KMS-11 (cell line): ENCODE measurements around the gene HSH2D.

Experiments used
- H2AFZ ChIP-seq: fragments of 200-600 bp; sonication (generic); 2 replicates; pipeline ENCODE4 v1.6.1; 2016; ENCODE audit warnings: antibody characterized with exemption, mixed run types, low read depth
- H3K27ac ChIP-seq: fragments of 200-600 bp; sonication (generic); 2 replicates; pipeline ENCODE4 v1.6.1; 2016; ENCODE audit warnings: mild to moderate bottlenecking, mixed run types
- H3K27me3 ChIP-seq: fragments of 200-600 bp; sonication (generic); 2 replicates; pipeline ENCODE4 v1.6.1; 2017; ENCODE audit warnings: mild to moderate bottlenecking, low read depth, mixed run types, moderate library complexity; ENCODE audit not compliant: insufficient read depth
- H3K36me3 ChIP-seq: fragments of 200-600 bp; sonication (generic); 2 replicates; pipeline ENCODE4 v1.6.1; 2017; ENCODE audit warnings: mild to moderate bottlenecking, mixed run types; ENCODE audit not compliant: insufficient read depth
- H3K4me1 ChIP-seq: fragments of 200-600 bp; sonication (generic); 2 replicates; pipeline ENCODE4 v1.6.1; 2016; ENCODE audit warnings: mild to moderate bottlenecking, low read depth, mixed run types; ENCODE audit not compliant: poor library complexity, severe bottlenecking
- H3K4me2 ChIP-seq: fragments of 200-600 bp; sonication (generic); 2 replicates; pipeline ENCODE4 v1.7.0; 2016; ENCODE audit warnings: mild to moderate bottlenecking, mixed run types
- H3K4me3 ChIP-seq: fragments of 200-600 bp; sonication (generic); IDR thresholded peaks from 2 replicates; pipeline ENCODE4 v1.6.1; 2017; ENCODE audit warnings: low read depth, low read length, mixed read lengths; ENCODE audit not compliant: insufficient read depth
- H3K79me2 ChIP-seq: fragments of 200-600 bp; sonication (generic); 2 replicates; pipeline ENCODE4 v1.6.1; 2016; ENCODE audit warnings: low read depth, mixed run types; ENCODE audit not compliant: insufficient read depth
- H3K9ac ChIP-seq: fragments of 200-600 bp; sonication (generic); 2 replicates; pipeline ENCODE4 v1.6.1; 2016; ENCODE audit warnings: mild to moderate bottlenecking, mixed run types
- H4K20me1 ChIP-seq: fragments of 200-600 bp; sonication (generic); 2 replicates; pipeline ENCODE4 v1.6.1; 2016; ENCODE audit warnings: mild to moderate bottlenecking, mixed run types; ENCODE audit not compliant: insufficient read depth
- CTCF ChIP-seq: fragments of 200-600 bp; sonication (generic); conservative IDR thresholded peaks from 2 replicates; pipeline ENCODE4 v1.6.1; 2017; ENCODE audit warnings: low read depth, mild to moderate bottlenecking, antibody characterized with exemption, low read length, moderate library complexity, mixed read lengths

Gene HSH2D

GRCh38 chr19:16106121-16106520 lies 37.4 kb upstream of the HSH2D start:
- H3K27me3 ChIP-seq = no peaks in the 10 kb centered on the region
- H3K79me2 ChIP-seq = no peaks in the 10 kb centered on the region
- no peak overlapping the region for H3K9ac ChIP-seq
- no peaks in the 10 kb centered on the region for H3K36me3 ChIP-seq
- peaks cover 5% of the 10 kb centered on the region for H3K4me1 ChIP-seq
- no peaks in the 10 kb centered on the region for H4K20me1 ChIP-seq
- H2AFZ ChIP-seq = no peak overlapping the region
- H3K4me2 ChIP-seq = no peak overlapping the region
- no peak overlapping the region for H3K4me3 ChIP-seq
- H3K27ac ChIP-seq = no peak overlapping the region; the same call in 1 of the 2 replicates
- TF ChIP-seq CTCF = no peak

- H3K36me3 ChIP-seq = no peaks in the 10 kb centered on the region
- H3K4me1 ChIP-seq = peaks cover 39% of the 10 kb centered on the region
- peak within 1 kb of the TSS; percentile 79 for H3K9ac ChIP-seq
- H3K4me3 ChIP-seq = no peak within 1 kb of the TSS
- no peaks in the 10 kb centered on the region for H3K27me3 ChIP-seq
- peak within 1 kb of the TSS; percentile 76 for H3K4me2 ChIP-seq
- peak within 1 kb of the TSS; percentile 60 for H3K27ac ChIP-seq
- H4K20me1 ChIP-seq = no peaks in the 10 kb centered on the region
- TF ChIP-seq CTCF = peak; percentile 72
- peak within 1 kb of the TSS; percentile 89 for H2AFZ ChIP-seq
- H3K79me2 ChIP-seq = peaks cover 46% of the 10 kb centered on the region
Observed at GRCh38 chr19:16111160-16111908, 32.2 kb upstream of the HSH2D start, which contains the start of gene RAB8A. RAB8A (plus strand) TSS chr19:16111889; CDS start chr19:16111902, 13 bp downstream.

GRCh38 chr19:16111909-16112752 lies 31.4 kb upstream of the HSH2D start:
- Histone ChIP-seq H2AFZ (peak overlapping the region; percentile 60; the same call in 1 of the 2 replicates), H3K27ac (peak overlapping the region; percentile 31), H3K79me2 (peaks cover 54% of the 10 kb centered on the region), H3K27me3 (no peaks in the 10 kb centered on the region), H4K20me1 (no peaks in the 10 kb centered on the region), H3K4me3 (no peak overlapping the region), H3K4me2 (peak overlapping the region; percentile 76), H3K9ac (peak overlapping the region; percentile 79), H3K4me1 (peaks cover 47% of the 10 kb centered on the region), H3K36me3 (no peaks in the 10 kb centered on the region)
- TF ChIP-seq CTCF = no peak

GRCh38 chr19:16112778-16113177 lies 30.7 kb upstream of the HSH2D start:
- Histone ChIP-seq H3K36me3 (no peaks in the 10 kb centered on the region), H3K27ac (no peak overlapping the region; the same call in 1 of the 2 replicates), H3K79me2 (peaks cover 56% of the 10 kb centered on the region), H3K9ac (peak overlapping the region; percentile 79; the same call in 1 of the 2 replicates), H4K20me1 (no peaks in the 10 kb centered on the region), H2AFZ (no peak overlapping the region), H3K4me3 (no peak overlapping the region), H3K4me1 (peaks cover 54% of the 10 kb centered on the region), H3K27me3 (no peaks in the 10 kb centered on the region), H3K4me2 (peak overlapping the region; percentile 76)
- TF ChIP-seq CTCF = no peak
